ENCODE measurements around the gene MYO10. TPM values are rescaled to one million over a fixed set of nuclear protein-coding genes. Genes with fewer than 3 reads are reported as not detected.

MYO10 gene
- total and polyA plus RNA-seq, 4 donors = 4.8 to 19.8 (median 11.5) TPM

DNA sequence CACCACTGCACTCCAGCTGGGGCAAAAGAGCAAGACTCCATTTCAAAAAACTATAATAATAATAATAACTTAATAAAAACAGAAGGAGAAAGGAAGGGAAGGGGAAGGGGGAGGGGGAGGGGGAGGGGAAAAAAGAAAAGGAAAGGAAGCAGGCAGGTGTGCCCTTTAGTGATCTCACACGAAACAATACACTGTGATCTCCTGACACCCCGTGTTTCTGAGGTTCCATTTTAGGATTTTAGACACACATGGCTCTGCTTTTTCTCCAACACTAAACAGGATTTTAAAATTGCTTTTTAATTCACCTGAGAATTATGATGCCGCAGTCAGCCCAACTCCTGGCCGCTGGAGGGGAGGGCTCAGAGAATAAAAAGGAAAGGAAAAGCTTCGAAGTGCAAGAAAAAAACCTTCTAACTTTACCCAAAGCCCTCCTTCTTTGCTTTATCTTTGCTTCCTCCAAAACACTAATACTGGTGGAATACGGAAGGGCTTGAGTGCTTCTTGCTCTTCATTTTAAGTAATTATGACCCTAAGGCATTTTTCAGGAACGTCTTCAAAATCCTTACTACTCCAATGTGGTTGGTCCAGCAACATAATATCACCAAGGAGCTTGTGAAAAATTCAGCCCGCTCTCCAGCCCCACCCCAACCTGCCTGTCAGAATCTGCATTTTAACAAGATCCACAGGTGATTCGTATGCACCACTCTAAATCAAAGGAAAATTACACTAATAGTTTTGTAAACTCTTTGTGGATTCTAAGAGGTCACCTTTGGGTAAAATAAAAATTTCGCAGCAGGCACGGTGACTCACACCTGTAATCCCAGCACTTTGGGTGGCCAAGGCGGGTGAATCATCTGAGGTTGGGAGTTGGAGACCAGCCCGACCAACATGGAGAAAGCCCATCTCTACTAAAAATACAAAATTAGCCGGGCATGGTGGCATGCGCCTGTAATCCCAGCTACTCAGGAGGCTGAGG, 66.0 kb downstream of the MYO10 start:
- peaks cover 0 to 4% of the 10 kb centered on the region in 2 donors for H3K4me1 ChIP-seq (ENCODE audit: control insufficient read depth in 1 of 2, insufficient read depth in 2 of 2, low read length in 2 of 2)
- DNase-seq = no peak
- intact Hi-C loops (cut with DNase I) = no loop called here
- no peak overlapping the region for H3K27ac ChIP-seq (ENCODE audit: low read depth in 1 of 2, low read length in 2 of 2)
- ATAC-seq (ENCODE audit: low FRiP score) = no peak
- H3K9me3 ChIP-seq (ENCODE audit: control insufficient read depth, low read length) = no peaks in the 10 kb centered on the region
- H3K27me3 ChIP-seq (ENCODE audit: control insufficient read depth in 1 of 2, insufficient read depth in 2 of 2, low read length in 1 of 2) = no peaks in the 10 kb centered on the region
- no peak overlapping the region for H3K4me3 ChIP-seq (ENCODE audit: low read length in 2 of 2)
- H3K36me3 ChIP-seq (ENCODE audit: control insufficient read depth in 1 of 2, insufficient read depth in 2 of 2, low read length in 1 of 2) = no peaks in the 10 kb centered on the region
- 91 to 92% methylated on average over 15 of the region's 15 CpGs for WGBS, 2 donors

- no peak for ATAC-seq (ENCODE audit: low FRiP score)
- Histone ChIP-seq H3K27ac (ENCODE audit: low read depth in 1 of 2, low read length in 2 of 2) (no peak overlapping the region), H3K27me3 (ENCODE audit: control insufficient read depth in 1 of 2, insufficient read depth in 2 of 2, low read length in 1 of 2) (no peaks in the 10 kb centered on the region), H3K36me3 (ENCODE audit: control insufficient read depth in 1 of 2, insufficient read depth in 2 of 2, low read length in 1 of 2) (no peaks in the 10 kb centered on the region), H3K4me3 (ENCODE audit: low read length in 2 of 2) (no peak overlapping the region), H3K4me1 (ENCODE audit: control insufficient read depth in 1 of 2, insufficient read depth in 2 of 2, low read length in 2 of 2) (peaks cover 0 to 4% of the 10 kb centered on the region in 2 donors), H3K9me3 (ENCODE audit: control insufficient read depth, low read length) (no peaks in the 10 kb centered on the region)
- 88 to 90% methylated on average over 3 of the region's 3 CpGs for WGBS, 2 donors
- DNase-seq = no peak
- intact Hi-C loops (cut with DNase I) = loop anchor here in 1 of 2 donors (2.0 kb wide), 1 partner anchor 67 kb away; no protein-coding TSS in a partner anchor
Observed at GRCh38 chr5:16867577-16867953, 68.5 kb downstream of the MYO10 start.

DNA sequence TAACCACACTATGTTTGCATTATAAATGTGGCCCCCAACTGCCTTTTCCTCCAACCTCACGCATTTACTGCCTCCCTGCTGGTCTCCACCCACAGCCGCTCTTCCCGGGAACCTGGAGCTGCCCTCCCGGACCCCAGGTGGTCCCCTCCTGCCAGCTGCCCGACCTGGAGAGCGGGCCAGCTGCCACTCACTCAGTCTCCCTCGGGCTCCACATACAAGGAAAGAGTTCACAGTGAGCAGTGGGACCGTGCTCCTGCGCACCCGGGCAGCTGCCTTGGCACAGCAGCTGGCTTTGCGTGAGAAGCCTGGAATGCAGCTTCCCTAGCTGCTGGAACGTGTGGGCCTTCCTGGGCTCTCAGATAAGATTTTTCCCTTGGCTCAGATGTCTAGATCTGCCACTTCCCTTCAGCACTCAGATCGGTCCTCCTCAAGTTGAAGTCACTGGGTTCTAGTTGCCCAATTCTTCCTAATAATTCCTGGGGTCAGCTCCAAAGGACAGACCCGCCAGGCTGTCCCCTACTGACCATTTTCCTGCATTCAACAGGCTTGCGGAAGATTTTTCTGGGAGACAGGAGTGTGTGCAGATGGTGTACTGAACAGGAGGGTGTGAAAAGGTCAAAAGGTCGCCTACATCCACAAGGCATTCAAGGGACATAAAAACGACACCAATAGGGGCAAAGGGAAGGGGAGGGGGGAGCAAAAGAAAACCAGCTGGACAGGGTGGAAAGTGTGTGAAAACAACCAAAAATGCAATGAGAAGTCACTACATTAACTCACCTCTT, 69.1 kb downstream of the MYO10 start:
- no peaks in the 10 kb centered on the region for H3K27me3 ChIP-seq (ENCODE audit: control insufficient read depth in 1 of 2, insufficient read depth in 2 of 2, low read length in 1 of 2)
- intact Hi-C loops (cut with DNase I) = loop anchor here in 1 of 2 donors (2.0 kb wide), 1 partner anchor 68 kb away; no protein-coding TSS in a partner anchor
- no peaks in the 10 kb centered on the region for H3K9me3 ChIP-seq (ENCODE audit: control insufficient read depth, low read length)
- H3K27ac ChIP-seq (ENCODE audit: low read depth in 1 of 2, low read length in 2 of 2) = peak overlapping the region in 1 of 2 donors; percentile 11
- ATAC-seq (ENCODE audit: low FRiP score) (no peak), DNase-seq (peak; percentile 63 to 80)
- no peaks in the 10 kb centered on the region for H3K36me3 ChIP-seq (ENCODE audit: control insufficient read depth in 1 of 2, insufficient read depth in 2 of 2, low read length in 1 of 2)
- peaks cover 0 to 4% of the 10 kb centered on the region in 2 donors for H3K4me1 ChIP-seq (ENCODE audit: control insufficient read depth in 1 of 2, insufficient read depth in 2 of 2, low read length in 2 of 2)
- WGBS, 2 donors = 18% methylated on average over 17 of the region's 17 CpGs
- H3K4me3 ChIP-seq (ENCODE audit: low read length in 2 of 2) = no peak overlapping the region

GRCh38 chr5:16866273-16866672, 69.8 kb downstream of the MYO10 start:
- 84 to 90% methylated on average over 4 of the region's 4 CpGs for WGBS, 2 donors
- ATAC-seq (ENCODE audit: low FRiP score) (no peak), DNase-seq (no peak)
- H3K4me3 ChIP-seq (ENCODE audit: low read length in 2 of 2) = no peak overlapping the region
- intact Hi-C loops (cut with DNase I) = loop anchor here in 1 of 2 donors (2.0 kb wide), 1 partner anchor 69 kb away; no protein-coding TSS in a partner anchor
- H3K4me1 ChIP-seq (ENCODE audit: control insufficient read depth in 1 of 2, insufficient read depth in 2 of 2, low read length in 2 of 2) = peaks cover 0 to under 1% of the 10 kb centered on the region in 2 donors
- H3K9me3 ChIP-seq (ENCODE audit: control insufficient read depth, low read length) = no peaks in the 10 kb centered on the region
- H3K27ac ChIP-seq (ENCODE audit: low read depth in 1 of 2, low read length in 2 of 2) = no peak overlapping the region
- H3K36me3 ChIP-seq (ENCODE audit: control insufficient read depth in 1 of 2, insufficient read depth in 2 of 2, low read length in 1 of 2) = no peaks in the 10 kb centered on the region
- H3K27me3 ChIP-seq (ENCODE audit: control insufficient read depth in 1 of 2, insufficient read depth in 2 of 2, low read length in 1 of 2) = no peaks in the 10 kb centered on the region

DNA sequence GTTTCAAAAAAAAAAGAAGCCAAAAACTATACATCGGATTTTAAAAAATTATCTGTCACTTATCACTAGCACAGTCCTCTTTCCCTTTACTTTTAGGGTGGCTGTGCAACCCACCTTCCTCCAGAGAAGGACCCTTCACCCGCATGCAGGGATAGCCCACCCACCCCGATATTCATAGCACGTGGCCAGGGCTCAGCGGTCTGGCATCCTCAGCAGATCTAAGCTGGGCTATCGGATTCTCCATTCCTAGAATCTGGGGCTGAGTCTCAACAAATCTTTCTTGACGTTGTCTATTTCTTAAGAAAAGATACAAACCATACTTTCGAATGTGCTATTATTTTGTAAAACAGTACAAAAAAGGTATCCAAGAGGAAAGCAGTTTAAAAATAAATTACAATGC, 70.9 kb downstream of the MYO10 start:
- H3K4me3 ChIP-seq (ENCODE audit: low read length in 2 of 2) = no peak overlapping the region
- no peaks in the 10 kb centered on the region for H3K36me3 ChIP-seq (ENCODE audit: control insufficient read depth in 1 of 2, insufficient read depth in 2 of 2, low read length in 1 of 2)
- no peaks in the 10 kb centered on the region for H3K9me3 ChIP-seq (ENCODE audit: control insufficient read depth, low read length)
- DNase-seq (no peak), ATAC-seq (ENCODE audit: low FRiP score) (no peak)
- no peaks in the 10 kb centered on the region for H3K27me3 ChIP-seq (ENCODE audit: control insufficient read depth in 1 of 2, insufficient read depth in 2 of 2, low read length in 1 of 2)
- intact Hi-C loops (cut with DNase I) = no loop called here
- 69 to 79% methylated on average over 8 of the region's 8 CpGs for WGBS, 2 donors
- no peaks in the 10 kb centered on the region for H3K4me1 ChIP-seq (ENCODE audit: control insufficient read depth in 1 of 2, insufficient read depth in 2 of 2, low read length in 2 of 2)
- H3K27ac ChIP-seq (ENCODE audit: low read depth in 1 of 2, low read length in 2 of 2) = no peak overlapping the region

DNA sequence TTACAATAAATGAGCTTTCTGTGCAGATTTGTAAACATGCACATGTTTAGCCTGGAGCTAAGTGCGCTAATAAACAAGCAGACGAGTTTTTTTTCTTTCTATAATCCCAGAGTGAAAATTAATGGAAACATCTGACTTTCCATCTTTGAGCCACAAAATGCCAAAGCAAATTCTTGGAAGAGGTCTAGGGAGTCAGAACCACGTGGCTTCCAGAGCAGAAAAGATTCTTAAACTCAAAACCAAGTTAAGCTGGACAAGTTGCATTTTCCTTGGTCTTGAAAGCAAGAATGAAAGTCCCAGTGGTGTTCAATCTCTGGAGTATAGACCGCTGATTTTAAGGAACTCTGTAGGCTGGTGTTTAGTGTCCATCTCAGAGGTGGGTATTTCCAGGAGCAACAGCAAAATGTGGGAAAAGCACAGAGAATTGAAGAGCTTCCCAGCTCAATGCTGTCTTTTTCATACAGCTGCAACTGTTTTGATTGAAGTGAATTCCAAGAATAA, 71.4 kb downstream of the MYO10 start:
- H3K4me3 ChIP-seq (ENCODE audit: low read length in 2 of 2) = no peak overlapping the region
- H3K27ac ChIP-seq (ENCODE audit: low read depth in 1 of 2, low read length in 2 of 2) = no peak overlapping the region
- no peaks in the 10 kb centered on the region for H3K36me3 ChIP-seq (ENCODE audit: control insufficient read depth in 1 of 2, insufficient read depth in 2 of 2, low read length in 1 of 2)
- H3K9me3 ChIP-seq (ENCODE audit: control insufficient read depth, low read length) = no peaks in the 10 kb centered on the region
- ATAC-seq (ENCODE audit: low FRiP score) (no peak), DNase-seq (no peak)
- WGBS, 2 donors = 45 to 51% methylated on average over 4 of the region's 4 CpGs
- H3K4me1 ChIP-seq (ENCODE audit: control insufficient read depth in 1 of 2, insufficient read depth in 2 of 2, low read length in 2 of 2) = no peaks in the 10 kb centered on the region
- intact Hi-C loops (cut with DNase I) = loop anchor here in 1 of 2 donors (5.0 kb wide), 1 partner anchor 37 kb away; no protein-coding TSS in a partner anchor
- no peaks in the 10 kb centered on the region for H3K27me3 ChIP-seq (ENCODE audit: control insufficient read depth in 1 of 2, insufficient read depth in 2 of 2, low read length in 1 of 2)

DNA sequence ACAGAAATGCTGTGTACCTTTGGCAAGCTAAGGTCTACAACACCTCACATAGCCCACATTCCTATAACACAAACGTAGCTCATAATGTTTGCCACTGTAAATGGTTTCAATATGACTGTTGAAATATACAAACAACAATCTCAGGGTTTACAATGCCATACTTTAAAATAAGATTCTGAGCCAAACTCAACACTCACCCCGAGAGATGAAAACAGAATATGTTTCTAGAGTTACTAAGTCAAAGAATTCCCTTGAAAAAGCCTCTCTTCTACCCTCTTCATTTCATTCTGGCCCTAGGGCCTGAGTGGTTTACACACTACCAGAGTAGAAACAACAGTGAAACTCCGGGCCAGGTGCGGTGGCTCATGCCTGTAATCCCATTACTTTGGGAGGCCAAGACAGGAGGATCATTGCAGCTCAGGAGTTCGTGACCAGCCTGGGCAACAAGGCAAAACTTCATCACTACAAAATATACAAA, 72.6 kb downstream of the MYO10 start:
- DNase-seq (no peak), ATAC-seq (ENCODE audit: low FRiP score) (no peak)
- H3K27me3 ChIP-seq (ENCODE audit: control insufficient read depth in 1 of 2, insufficient read depth in 2 of 2, low read length in 1 of 2) = no peaks in the 10 kb centered on the region
- no peaks in the 10 kb centered on the region for H3K36me3 ChIP-seq (ENCODE audit: control insufficient read depth in 1 of 2, insufficient read depth in 2 of 2, low read length in 1 of 2)
- H3K27ac ChIP-seq (ENCODE audit: low read depth in 1 of 2, low read length in 2 of 2) = no peak overlapping the region
- H3K9me3 ChIP-seq (ENCODE audit: control insufficient read depth, low read length) = peaks cover 1% of the 10 kb centered on the region
- WGBS, 2 donors = 79 to 81% methylated on average over 5 of the region's 5 CpGs
- no peaks in the 10 kb centered on the region for H3K4me1 ChIP-seq (ENCODE audit: control insufficient read depth in 1 of 2, insufficient read depth in 2 of 2, low read length in 2 of 2)
- intact Hi-C loops (cut with DNase I) = loop anchor here in 1 of 2 donors (5.0 kb wide), 1 partner anchor 36 kb away; no protein-coding TSS in a partner anchor
- no peak overlapping the region for H3K4me3 ChIP-seq (ENCODE audit: low read length in 2 of 2)

DNA sequence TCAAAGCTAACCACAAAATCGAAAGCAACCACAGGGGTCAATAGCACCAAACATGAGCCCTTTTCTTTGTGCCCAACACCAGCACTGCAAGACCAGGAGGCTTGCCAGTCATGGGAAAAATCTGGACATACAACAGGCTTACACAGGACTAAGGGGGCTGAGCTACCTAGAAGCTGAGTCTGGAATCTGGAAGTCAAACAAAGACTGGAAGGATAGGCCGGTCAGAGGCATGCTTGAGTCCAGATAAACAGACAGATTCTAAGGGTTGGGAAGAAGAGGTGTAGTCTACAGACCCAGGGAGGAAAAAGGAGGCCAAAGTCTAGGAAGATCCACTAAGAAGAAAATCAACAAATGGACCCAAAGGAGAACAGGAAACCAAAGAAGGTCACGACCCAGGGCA, 73.3 kb downstream of the MYO10 start:
- DNase-seq = no peak
- H3K27ac ChIP-seq (ENCODE audit: low read depth in 1 of 2, low read length in 2 of 2) = no peak overlapping the region
- no peaks in the 10 kb centered on the region for H3K36me3 ChIP-seq (ENCODE audit: control insufficient read depth in 1 of 2, insufficient read depth in 2 of 2, low read length in 1 of 2)
- peaks cover 1% of the 10 kb centered on the region for H3K9me3 ChIP-seq (ENCODE audit: control insufficient read depth, low read length)
- WGBS, 2 donors = 93 to 96% methylated on average over 3 of the region's 3 CpGs
- H3K27me3 ChIP-seq (ENCODE audit: control insufficient read depth in 1 of 2, insufficient read depth in 2 of 2, low read length in 1 of 2) = no peaks in the 10 kb centered on the region
- H3K4me1 ChIP-seq (ENCODE audit: control insufficient read depth in 1 of 2, insufficient read depth in 2 of 2, low read length in 2 of 2) = no peaks in the 10 kb centered on the region
- intact Hi-C loops (cut with DNase I) = loop anchor here in 1 of 2 donors (5.0 kb wide), 1 partner anchor 35 kb away; no protein-coding TSS in a partner anchor
- no peak overlapping the region for H3K4me3 ChIP-seq (ENCODE audit: low read length in 2 of 2)
- no peak for ATAC-seq (ENCODE audit: low FRiP score)

All from aorta (tissue), 5 donors.